Activated CD4-positive, alpha-beta memory T cell treated with anti-CD3 and anti-CD28 coated beads, Interleukin-2, amount 10 ng/mL, durations not matched to agents 7 days and 5 days (primary cell): ENCODE results near the gene TNS3. TPM values are rescaled to one million over a fixed set of nuclear protein-coding genes. Genes with fewer than 3 reads are reported as not detected.

ENCODE experiments used
- CTCF ChIA-PET: fragments of 350-600 bp; sonication (Branson Sonifier 250); formaldehyde crosslinking; loops from one replicate; lab custom pipeline; 2021; ENCODE audit warnings: antibody characterized with exemption, inconsistent platforms; lab: Charles Lee
- POLR2A ChIA-PET: fragments of 350-600 bp; sonication (Branson Sonifier 250); formaldehyde crosslinking; loops from one replicate; lab custom pipeline; 2021; ENCODE audit warnings: antibody characterized with exemption; lab: Charles Lee
- DNase-seq: peaks from one replicate; pipeline ENCODE4 v3.0.0-alpha.2; 2020
- H3K27ac Mint-ChIP-seq: one replicate; pipeline ENCODE4 v1.8.0; 2021; ENCODE audit warnings: mild to moderate bottlenecking, mixed read lengths
- H3K27me3 Mint-ChIP-seq: one replicate; pipeline ENCODE4 v1.8.0; 2021; ENCODE audit warnings: mixed read lengths
- H3K36me3 Mint-ChIP-seq: one replicate; pipeline ENCODE4 v1.8.0; 2021; ENCODE audit warnings: low read depth, mixed read lengths
- H3K4me1 Mint-ChIP-seq: one replicate; pipeline ENCODE4 v1.8.0; 2021; ENCODE audit warnings: mixed read lengths
- H3K4me3 Mint-ChIP-seq: one replicate; pipeline ENCODE4 v1.8.0; 2021; ENCODE audit warnings: mild to moderate bottlenecking, mixed read lengths
- H3K9me3 Mint-ChIP-seq: one replicate; pipeline ENCODE4 v1.8.0; 2021; ENCODE audit warnings: mixed read lengths
- total RNA-seq, 2 experiments: library from RNA; stranded (reverse); gene quantifications; one replicate each; pipeline ENCODE4 v1.2.3, GENCODE V29; 2021

Gene TNS3
- total RNA-seq, 2 experiments from 2014 or later: 0.15 to 0.18 TPM

DNA sequence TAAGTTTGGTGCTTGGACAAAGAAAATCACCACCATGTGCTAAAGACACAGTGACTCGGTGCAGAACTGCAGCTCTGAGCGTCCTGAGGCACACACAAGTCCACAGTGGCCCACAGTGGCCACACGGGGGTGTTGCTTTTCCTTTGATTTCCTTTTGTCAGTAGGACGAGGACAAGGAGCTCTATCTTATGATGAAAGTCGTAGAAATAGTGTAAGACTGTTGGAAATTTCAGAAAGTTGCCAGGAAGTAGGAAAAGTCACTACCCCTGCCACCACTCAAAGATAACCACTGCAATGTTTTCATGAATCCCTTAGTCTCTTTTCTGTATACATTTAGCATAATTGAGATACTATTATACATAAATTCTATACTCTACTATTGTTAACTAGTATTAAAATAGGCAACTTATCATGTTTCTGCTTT lies 146.0 kb downstream of the TNS3 start:
- no peaks in the 10 kb centered on the region for H3K36me3 Mint-ChIP-seq
- ChIA-PET CTCF (no interaction called here), POLR2A (no interaction called here)
- DNase-seq: no peak
- peaks cover 1% of the 10 kb centered on the region for H3K27me3 Mint-ChIP-seq
- no peak overlapping the region for H3K27ac Mint-ChIP-seq
- no peak overlapping the region for H3K4me3 Mint-ChIP-seq
- H3K9me3 Mint-ChIP-seq: no peaks in the 10 kb centered on the region
- no peaks in the 10 kb centered on the region for H3K4me1 Mint-ChIP-seq

DNA sequence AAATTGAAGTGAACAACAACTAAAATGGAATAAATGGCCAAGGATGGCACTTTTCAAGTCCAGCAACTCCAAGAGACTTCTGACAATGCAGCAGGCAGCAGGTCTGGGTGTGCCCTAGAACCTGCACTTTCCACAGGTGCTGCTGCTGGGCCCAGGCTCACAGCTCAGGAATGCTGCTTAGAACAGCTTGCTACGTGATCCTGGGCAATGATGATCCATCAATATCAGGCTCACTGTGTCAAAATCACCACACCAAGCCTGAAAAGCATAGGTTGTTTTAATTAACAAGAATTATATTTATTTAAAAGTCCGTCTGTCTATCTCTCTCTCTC lies 148.4 kb downstream of the TNS3 start:
- H3K4me1 Mint-ChIP-seq: no peaks in the 10 kb centered on the region
- ChIA-PET CTCF (no interaction called here), POLR2A (no interaction called here)
- H3K9me3 Mint-ChIP-seq: no peaks in the 10 kb centered on the region
- no peaks in the 10 kb centered on the region for H3K36me3 Mint-ChIP-seq
- peaks cover 2% of the 10 kb centered on the region for H3K27me3 Mint-ChIP-seq
- H3K27ac Mint-ChIP-seq: no peak overlapping the region
- DNase-seq: no peak
- no peak overlapping the region for H3K4me3 Mint-ChIP-seq

DNA sequence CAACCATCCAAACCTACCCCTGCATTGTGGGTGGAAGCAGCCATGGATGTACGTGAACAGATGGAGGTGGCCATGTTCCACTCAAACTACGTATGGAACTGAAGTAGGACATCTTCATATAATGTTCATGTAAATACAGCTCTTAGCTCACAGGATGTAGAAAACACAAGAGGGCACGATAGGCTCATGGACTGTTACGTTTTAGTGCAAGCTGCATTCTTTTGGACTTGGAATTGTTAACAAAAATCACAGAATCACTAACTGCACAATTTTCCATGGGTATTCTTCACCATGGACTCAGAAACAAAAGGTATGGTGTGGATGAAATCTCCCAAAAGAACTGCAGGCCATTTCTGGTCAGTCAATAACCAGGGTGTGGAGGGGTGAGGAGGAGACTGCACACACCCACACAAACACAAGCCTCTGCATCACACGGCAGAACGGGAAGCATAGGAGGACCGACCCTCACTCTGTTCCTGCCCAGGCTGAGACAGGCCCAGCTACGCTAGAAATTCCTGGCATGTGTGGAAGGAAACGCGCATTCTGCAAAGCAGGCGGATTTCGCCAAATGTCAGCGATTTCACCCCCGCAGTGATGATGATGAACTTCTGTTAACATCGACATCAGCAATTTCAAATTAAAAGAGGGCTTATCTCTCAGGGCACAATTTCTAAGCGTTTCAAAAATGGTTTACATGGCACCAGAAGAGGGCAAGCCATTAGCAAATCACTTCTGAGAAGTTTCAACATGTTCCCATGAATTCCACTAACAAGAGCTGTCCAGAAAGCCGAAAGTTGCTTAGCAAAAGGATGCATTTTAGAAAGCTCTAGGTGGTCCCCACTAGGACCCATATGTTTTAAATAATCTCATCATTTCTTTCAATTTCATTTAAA lies 149.0 kb downstream of the TNS3 start:
- POLR2A ChIA-PET: no interaction called here
- peaks cover 2% of the 10 kb centered on the region for H3K27me3 Mint-ChIP-seq
- no peaks in the 10 kb centered on the region for H3K36me3 Mint-ChIP-seq
- no peaks in the 10 kb centered on the region for H3K4me1 Mint-ChIP-seq
- no peaks in the 10 kb centered on the region for H3K9me3 Mint-ChIP-seq
- H3K27ac Mint-ChIP-seq: no peak overlapping the region
- no peak overlapping the region for H3K4me3 Mint-ChIP-seq
- CTCF ChIA-PET: no interaction called here
- DNase-seq: no peak

DNA sequence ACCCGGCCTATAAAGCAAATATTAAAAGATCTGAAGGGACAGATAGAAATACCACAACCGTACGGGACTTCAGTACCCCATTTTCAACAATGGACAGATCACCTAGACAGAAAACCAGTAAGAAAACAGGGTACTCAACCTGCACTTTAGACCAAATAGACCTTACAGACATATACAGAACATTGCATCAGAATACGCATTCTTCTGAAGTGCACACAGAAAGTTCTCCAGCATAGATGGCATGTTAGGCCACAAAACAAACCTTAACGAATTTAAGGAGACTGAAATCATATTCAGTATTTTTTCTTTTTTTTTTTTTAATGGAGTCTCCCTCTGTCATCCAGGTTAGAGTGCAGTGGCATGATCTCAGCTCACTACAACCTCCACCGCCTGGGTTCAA lies 151.5 kb downstream of the TNS3 start:
- no peak for DNase-seq
- Mint-ChIP-seq H3K27me3 (peaks cover 2% of the 10 kb centered on the region), H3K36me3 (no peaks in the 10 kb centered on the region), H3K9me3 (no peaks in the 10 kb centered on the region), H3K4me1 (no peaks in the 10 kb centered on the region), H3K27ac (no peak overlapping the region), H3K4me3 (no peak overlapping the region)
- CTCF ChIA-PET: no interaction called here
- POLR2A ChIA-PET: no interaction called here

DNA sequence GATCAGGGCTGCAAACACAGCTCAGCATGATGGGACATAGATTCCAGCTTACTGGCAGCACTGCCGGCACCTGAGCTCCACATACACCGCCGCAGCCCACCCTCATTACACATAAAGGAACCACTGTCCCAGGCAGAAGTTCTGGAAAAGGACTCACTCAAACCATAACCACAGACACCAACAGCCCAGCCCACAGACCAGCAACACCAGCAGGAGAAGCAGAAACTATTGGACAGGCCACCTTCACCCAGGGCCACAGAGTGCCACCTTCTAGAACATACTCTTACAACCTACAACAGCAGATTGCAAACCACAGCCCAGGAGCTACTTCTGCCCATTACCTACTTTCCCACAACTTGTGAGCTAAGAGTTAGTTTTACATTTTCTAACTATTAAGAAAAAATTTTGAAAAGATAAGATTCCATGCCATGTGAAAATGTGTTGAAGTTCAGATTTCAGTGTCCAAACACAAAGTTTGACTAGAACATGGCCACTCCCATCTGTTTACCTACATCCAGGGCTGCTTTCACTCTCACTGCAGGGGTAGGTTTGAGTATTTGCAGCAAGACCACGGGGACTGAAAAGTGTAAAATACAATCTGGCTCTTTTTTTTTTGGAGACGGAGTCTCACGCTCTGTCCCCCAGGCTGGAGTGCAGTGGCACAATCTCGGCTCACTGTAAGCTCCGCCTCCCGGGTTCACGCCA lies 153.0 kb downstream of the TNS3 start:
- no peaks in the 10 kb centered on the region for H3K4me1 Mint-ChIP-seq
- DNase-seq: no peak
- ChIA-PET POLR2A (no interaction called here), CTCF (no interaction called here)
- H3K27me3 Mint-ChIP-seq: peaks cover 2% of the 10 kb centered on the region
- H3K27ac Mint-ChIP-seq: no peak overlapping the region
- no peaks in the 10 kb centered on the region for H3K36me3 Mint-ChIP-seq
- no peak overlapping the region for H3K4me3 Mint-ChIP-seq
- no peaks in the 10 kb centered on the region for H3K9me3 Mint-ChIP-seq

DNA sequence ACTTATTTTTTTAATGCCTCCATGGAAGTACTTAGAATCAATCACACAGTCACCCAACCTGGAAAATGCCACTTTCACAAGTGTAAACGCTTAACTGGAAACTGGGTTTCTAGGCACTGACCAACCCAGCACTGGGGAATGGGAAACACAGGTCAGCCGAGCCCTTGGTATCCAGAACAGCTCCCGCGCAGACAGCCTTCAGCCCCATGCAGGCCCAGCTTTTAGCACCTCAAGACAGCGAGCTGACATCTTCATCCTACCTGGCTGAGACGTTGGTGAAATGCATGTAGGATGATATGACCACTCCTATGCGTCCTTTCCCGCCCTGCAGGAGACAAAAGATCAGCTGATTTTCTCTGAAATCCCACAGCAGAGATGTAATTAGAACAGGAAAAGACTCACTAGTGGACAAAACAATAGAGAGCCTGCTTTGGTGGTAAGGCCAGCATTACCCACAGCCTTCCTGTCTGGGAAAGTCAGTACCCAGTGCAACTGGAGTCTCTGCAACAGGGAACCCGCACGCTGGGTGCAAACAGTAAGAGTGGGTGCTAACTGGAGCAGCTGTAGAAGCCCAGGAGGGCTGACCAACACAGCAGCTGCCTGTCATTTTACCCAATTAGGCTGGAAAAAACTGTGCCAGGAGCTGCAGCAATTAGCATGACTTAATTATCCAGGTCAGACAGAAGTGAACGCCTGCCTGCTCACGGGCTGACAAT lies 153.7 kb downstream of the TNS3 start:
- Mint-ChIP-seq H3K27me3 (peaks cover 2% of the 10 kb centered on the region), H3K36me3 (no peaks in the 10 kb centered on the region), H3K4me3 (no peak overlapping the region), H3K27ac (no peak overlapping the region), H3K9me3 (no peaks in the 10 kb centered on the region), H3K4me1 (no peaks in the 10 kb centered on the region)
- POLR2A ChIA-PET: no interaction called here
- no peak for DNase-seq
- CTCF ChIA-PET: interaction anchor here (0.6 kb wide), 1 partner anchor 1156 kb away, joined by 3 read pairs; no protein-coding TSS in a partner anchor

DNA sequence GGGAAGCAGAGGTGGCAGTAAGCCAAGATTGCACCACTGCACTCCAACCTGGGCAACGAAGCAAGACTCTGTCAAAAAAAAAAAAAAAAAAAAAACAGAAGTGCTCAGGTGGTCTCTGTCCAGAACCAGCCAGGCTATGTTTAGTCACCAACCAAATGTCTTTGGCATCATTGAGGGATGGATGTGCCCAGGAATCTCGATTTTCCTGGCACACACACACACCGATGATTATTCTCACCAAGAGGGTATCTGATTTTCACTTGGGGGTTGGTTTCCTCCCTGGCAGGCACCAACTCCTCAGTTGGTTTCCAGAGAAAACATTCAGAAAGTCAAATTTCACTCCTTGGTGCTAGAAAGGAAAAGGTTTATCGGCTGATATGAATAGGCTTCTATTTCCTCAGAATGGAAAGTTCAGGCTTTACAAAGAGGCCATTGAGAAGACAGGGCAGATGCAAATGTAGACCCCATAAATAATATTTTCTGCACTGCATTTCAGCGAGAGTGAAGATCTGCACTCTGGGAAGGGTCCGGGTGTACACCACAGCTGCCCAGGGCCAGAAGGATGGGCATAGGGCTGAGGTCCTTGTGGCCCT lies 154.8 kb downstream of the TNS3 start:
- ChIA-PET POLR2A (no interaction called here), CTCF (no interaction called here)
- H3K4me3 Mint-ChIP-seq: no peak overlapping the region
- DNase-seq: no peak
- H3K27ac Mint-ChIP-seq: no peak overlapping the region
- H3K27me3 Mint-ChIP-seq: peaks cover 2% of the 10 kb centered on the region
- H3K36me3 Mint-ChIP-seq: no peaks in the 10 kb centered on the region
- H3K9me3 Mint-ChIP-seq: no peaks in the 10 kb centered on the region
- H3K4me1 Mint-ChIP-seq: no peaks in the 10 kb centered on the region

DNA sequence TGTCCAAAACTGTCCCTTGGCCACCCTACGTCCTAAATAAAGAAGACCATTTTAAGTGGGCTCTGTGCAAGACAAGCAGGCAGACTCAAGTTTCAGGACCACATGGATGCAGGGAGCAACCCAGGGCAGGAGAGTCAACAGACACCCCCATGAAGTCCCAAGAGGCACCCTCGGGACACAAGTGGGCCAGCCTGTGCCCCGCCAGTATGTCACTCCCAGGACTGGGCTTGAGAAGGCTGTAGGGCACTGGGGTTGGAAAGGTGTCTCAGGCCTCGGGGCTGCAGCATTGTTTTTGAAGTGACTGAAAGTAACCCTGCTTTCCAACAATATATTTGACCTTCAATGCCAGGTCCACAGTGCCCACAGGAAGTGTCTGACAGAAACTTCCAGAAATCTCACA lies 157.4 kb downstream of the TNS3 start:
- CTCF ChIA-PET: no interaction called here
- H3K27me3 Mint-ChIP-seq: no peaks in the 10 kb centered on the region
- no peak for DNase-seq
- H3K9me3 Mint-ChIP-seq: no peaks in the 10 kb centered on the region
- no peaks in the 10 kb centered on the region for H3K4me1 Mint-ChIP-seq
- no peaks in the 10 kb centered on the region for H3K36me3 Mint-ChIP-seq
- no peak overlapping the region for H3K4me3 Mint-ChIP-seq
- POLR2A ChIA-PET: no interaction called here
- H3K27ac Mint-ChIP-seq: no peak overlapping the region

DNA sequence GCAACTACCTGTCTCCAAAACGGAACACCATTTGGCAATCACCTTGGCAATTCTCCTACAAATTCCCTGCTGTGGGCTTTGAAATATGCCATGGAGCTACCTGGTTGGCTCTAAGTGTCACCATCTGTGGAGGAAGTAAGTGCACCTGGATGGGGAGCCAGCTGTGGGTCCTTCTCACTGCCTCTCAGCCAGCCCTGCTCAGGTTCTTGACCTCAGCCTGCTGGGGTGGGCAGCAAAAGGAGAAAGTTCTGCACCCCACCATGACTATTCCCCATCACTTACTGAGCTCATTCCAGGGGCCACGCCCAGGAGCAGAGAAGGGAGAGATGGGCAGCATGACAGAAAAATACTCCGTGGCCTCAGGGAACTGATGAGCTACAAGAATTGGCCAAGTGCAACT lies 158.7 kb downstream of the TNS3 start:
- POLR2A ChIA-PET: no interaction called here
- no peaks in the 10 kb centered on the region for H3K4me1 Mint-ChIP-seq
- CTCF ChIA-PET: no interaction called here
- DNase-seq: no peak
- H3K9me3 Mint-ChIP-seq: no peaks in the 10 kb centered on the region
- H3K27me3 Mint-ChIP-seq: no peaks in the 10 kb centered on the region
- H3K36me3 Mint-ChIP-seq: no peaks in the 10 kb centered on the region
- no peak overlapping the region for H3K27ac Mint-ChIP-seq
- H3K4me3 Mint-ChIP-seq: no peak overlapping the region

DNA sequence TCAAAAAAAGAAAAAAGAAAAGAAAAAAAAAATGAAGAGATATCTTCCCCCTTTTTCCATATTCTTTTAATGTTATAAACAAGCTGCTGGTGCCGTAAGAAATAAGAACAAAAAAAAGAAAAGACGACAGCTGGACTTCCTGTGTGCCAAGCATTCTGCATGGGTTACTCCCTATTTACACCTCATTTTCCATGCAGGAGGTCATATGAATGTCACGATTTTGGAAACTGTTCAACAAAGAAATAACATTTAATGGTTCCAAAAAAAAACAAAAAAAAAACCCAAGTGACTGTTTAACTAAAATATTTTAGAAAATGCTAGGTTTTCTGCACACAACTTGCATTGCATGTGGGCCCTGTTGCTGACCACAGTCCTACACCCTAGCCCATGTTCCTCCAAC lies 159.3 kb downstream of the TNS3 start:
- Mint-ChIP-seq H3K4me3 (no peak overlapping the region), H3K27ac (no peak overlapping the region), H3K9me3 (no peaks in the 10 kb centered on the region)

DNA sequence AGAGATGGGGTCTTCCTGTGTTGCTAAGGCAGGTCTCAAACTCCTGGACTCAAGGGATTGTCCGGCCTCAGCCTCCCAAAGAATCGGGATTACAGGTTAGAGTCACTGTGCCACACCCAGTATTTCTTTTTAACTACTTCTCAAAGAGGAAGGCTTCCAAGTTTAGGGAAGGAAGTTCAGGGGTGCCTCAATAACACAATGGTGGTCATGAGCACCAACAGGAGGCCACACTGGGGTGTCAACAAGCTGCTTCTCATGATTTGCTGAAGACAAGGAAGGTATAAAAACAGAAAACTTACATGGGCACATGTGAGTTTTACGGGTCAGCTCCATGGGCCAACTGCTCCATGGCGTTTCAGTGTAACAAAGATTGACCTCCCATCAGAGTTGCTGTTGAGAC lies 160.5 kb downstream of the TNS3 start:
- POLR2A ChIA-PET: no interaction called here

More for the DNA sequence above, 159.3 kb downstream of the TNS3 start:
- CTCF ChIA-PET: no interaction called here
- Mint-ChIP-seq H3K27me3 (no peaks in the 10 kb centered on the region), H3K4me1 (no peaks in the 10 kb centered on the region), H3K36me3 (no peaks in the 10 kb centered on the region)
- no peak for DNase-seq
- POLR2A ChIA-PET: no interaction called here

DNA sequence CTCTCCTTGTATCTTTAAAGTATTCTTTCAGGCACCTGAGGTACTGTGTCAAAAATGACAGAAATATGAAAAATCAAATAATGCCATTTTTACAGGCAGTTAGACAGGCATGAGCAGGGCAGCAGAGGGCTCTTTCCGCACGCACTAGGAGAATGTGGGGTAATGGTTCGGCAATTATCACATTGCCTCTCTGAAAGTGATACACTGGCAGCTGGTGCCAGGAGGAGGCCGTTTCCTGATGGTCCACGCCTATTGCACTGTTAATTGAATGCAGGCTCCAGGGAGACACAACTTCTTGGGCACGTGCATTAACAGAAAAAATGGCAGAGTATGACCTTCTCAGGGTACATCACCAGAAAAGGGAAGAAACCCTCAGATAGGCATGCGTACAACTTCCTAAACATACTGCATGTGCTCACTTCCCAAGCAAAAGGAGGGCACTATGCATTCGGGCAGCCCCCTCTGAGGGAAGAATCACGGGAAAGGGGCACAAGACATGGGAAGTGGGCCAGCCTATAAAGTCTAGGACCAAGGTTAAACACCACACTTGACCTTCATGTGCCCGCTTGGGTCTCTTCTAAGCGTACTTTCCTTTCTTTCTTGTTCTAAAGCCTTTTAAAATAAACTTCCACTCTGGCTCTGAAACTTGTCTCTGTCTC lies 161.7 kb downstream of the TNS3 start:
- no peaks in the 10 kb centered on the region for H3K9me3 Mint-ChIP-seq
- no peak overlapping the region for H3K27ac Mint-ChIP-seq
- no peaks in the 10 kb centered on the region for H3K27me3 Mint-ChIP-seq
- CTCF ChIA-PET: no interaction called here
- DNase-seq: no peak
- no peaks in the 10 kb centered on the region for H3K36me3 Mint-ChIP-seq
- POLR2A ChIA-PET: no interaction called here
- no peaks in the 10 kb centered on the region for H3K4me1 Mint-ChIP-seq
- H3K4me3 Mint-ChIP-seq: no peak overlapping the region

More for the DNA sequence above, 160.5 kb downstream of the TNS3 start:
- Mint-ChIP-seq H3K27me3 (no peaks in the 10 kb centered on the region), H3K4me3 (no peak overlapping the region), H3K36me3 (no peaks in the 10 kb centered on the region), H3K9me3 (no peaks in the 10 kb centered on the region), H3K4me1 (no peaks in the 10 kb centered on the region), H3K27ac (no peak overlapping the region)
- CTCF ChIA-PET: no interaction called here
- no peak for DNase-seq

DNA sequence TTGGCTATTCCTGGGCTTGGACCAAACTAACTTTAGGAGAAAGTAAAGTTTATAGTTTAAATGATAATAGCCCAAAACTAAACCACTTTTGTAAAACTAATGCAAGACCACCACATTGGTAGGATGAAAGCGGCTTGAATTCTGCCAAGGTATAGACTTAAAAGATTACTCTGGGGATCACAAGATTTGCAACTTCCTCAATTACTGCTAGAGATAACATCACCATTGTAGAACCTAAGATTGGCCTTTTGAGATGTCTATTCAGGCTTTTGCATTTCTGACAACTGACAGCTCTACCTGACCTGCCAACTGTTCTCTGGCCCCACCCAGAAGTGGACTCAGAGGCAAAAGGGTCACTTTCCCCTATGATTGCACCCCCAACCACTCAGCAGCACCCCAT lies 162.4 kb downstream of the TNS3 start:
- H3K27me3 Mint-ChIP-seq: no peaks in the 10 kb centered on the region
- POLR2A ChIA-PET: no interaction called here
- CTCF ChIA-PET: no interaction called here

More for the DNA sequence above, 162.4 kb downstream of the TNS3 start:
- H3K27ac Mint-ChIP-seq: no peak overlapping the region
- no peak for DNase-seq
- H3K4me3 Mint-ChIP-seq: no peak overlapping the region
- no peaks in the 10 kb centered on the region for H3K9me3 Mint-ChIP-seq
- no peaks in the 10 kb centered on the region for H3K4me1 Mint-ChIP-seq
- H3K36me3 Mint-ChIP-seq: no peaks in the 10 kb centered on the region
